AG09319 (cell line): ENCODE data around the gene RARA.

ENCODE experiments used
- DNase-seq: peaks from one replicate; pipeline ENCODE4 v3.0.0-alpha.2; 2010; ENCODE audit warnings: low read depth; ENCODE audit errors: extremely low read depth
- CTCF ChIP-seq: IDR thresholded peaks from 2 replicates; pipeline ENCODE4 v1.5.1; 2011; ENCODE audit warnings: low read depth, mild to moderate bottlenecking, inconsistent platforms, low read length, moderate library complexity

The RARA gene

DNA sequence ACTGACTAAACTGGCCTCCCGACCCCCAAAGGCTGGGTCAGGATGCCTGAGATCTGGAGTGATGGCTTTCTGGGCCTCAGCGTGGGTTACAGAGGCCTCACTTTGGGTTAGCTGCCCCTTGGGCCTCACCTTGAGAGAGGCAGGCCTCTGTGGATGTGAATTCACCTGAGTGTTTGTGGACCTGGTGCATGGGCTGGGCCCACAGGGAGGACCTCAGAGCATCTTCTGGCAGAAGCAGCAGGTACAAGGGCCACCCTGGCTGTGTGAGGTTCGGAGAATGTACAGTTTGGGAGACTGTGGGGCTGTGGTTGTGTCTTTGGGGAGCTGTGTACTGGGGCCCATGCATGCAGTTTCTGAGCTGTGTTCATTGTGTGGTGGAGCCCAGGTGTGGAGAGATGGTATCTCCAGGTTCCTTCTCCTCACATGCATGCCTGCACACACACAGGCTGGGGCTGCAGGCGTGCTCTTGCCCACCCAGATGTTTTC, 18.3 kb downstream of the RARA start:
- no peak for DNase-seq
- no peak for TF ChIP-seq CTCF

GRCh38 chr17:40327735-40328385, 18.9 kb downstream of the RARA start:
- no peak for DNase-seq
- TF ChIP-seq CTCF = no peak

GRCh38 chr17:40328386-40328766, 19.4 kb downstream of the RARA start:
- no peak for DNase-seq

DNA sequence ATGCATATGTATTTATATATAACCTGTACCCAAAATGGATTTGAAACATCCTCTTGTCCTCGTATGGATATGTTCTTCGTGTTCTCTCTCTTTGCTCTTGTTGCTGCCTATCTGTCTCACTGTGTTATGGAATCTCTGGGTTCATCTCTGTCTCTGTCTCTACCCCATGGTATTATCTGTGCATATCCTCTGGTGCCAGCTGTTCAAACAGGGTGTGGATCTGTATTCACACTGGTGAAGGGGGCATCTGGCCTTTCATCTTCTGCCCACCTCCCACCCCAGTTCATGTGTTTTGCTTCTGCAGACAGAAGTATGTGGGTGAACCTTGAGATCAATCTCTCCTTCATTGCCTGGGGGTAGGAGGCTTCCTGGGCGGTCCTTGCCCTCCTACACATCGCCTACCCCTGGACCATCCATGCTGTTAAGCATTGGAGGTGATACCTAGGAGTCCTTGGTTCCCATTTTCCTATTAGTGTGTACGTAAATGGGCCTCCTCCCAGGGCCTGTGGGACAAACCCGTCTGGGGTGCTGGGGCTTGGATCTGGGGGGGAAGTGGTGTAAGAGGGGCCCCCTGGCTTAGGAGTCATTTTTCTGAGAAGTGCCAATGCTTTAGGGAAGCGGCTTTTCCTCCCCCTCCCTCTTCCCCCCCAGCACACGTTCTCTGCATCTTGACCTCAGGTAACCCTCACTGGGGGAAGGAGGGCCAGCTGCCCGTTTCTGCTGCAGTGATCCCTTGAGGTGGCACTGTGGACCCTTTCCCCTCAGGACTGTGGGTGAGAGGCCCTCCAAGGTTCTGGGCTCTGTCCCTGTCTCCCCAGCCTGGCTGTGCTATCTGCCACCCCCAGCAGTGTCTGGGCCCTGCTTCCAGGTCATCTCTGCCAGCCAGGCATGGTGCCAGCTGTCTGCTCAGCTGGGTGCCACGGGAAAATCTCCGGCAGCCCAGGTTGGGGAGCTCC, 21.1 kb downstream of the RARA start:
- DNase-seq = no peak

More at GRCh38 chr17:40328386-40328766, 19.4 kb downstream of the RARA start:
- TF ChIP-seq CTCF = no peak

DNA sequence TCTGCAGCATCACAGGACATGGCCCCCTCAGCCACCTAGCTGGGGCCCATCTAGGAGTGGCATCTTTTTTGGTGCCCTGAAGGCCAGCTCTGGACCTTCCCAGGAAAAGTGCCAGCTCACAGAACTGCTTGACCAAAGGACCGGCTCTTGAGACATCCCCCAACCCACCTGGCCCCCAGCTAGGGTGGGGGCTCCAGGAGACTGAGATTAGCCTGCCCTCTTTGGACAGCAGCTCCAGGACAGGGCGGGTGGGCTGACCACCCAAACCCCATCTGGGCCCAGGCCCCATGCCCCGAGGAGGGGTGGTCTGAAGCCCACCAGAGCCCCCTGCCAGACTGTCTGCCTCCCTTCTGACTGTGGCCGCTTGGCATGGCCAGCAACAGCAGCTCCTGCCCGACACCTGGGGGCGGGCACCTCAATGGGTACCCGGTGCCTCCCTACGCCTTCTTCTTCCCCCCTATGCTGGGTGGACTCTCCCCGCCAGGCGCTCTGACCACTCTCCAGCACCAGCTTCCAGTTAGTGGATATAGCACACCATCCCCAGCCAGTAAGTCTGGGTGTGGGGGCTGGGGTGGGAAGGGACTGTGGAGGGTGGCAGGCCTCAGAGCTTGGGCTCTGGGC, 22.0 kb downstream of the RARA start:
- DNase-seq = no peak
- no peak for TF ChIP-seq CTCF

More for the DNA sequence above, 21.1 kb downstream of the RARA start:
- no peak for TF ChIP-seq CTCF

- peak; percentile 52 for DNase-seq
- TF ChIP-seq CTCF = no peak
Observed at GRCh38 chr17:40331743-40332641, 23.0 kb downstream of the RARA start.
